Prostate gland (tissue), 2 donors: ENCODE data around the gene CCDC170.

Source experiments
- CTCF ChIP-seq, 4 experiments: fragments of 200-600 bp in 2 of 4; fragments of 450-650 bp in 2 of 4; sonication (generic) in 2 of 4; IDR thresholded peaks; 1 replicate in 3 of 4; 2 replicates in 1 of 4; pipeline ENCODE4 v1.5.1; 2016 to 2019; ENCODE audit warnings: antibody characterized with exemption in 4 of 4, mild to moderate bottlenecking in 2 of 4, moderate library complexity in 2 of 4
- POLR2A ChIP-seq: fragments of 450-650 bp; IDR thresholded peaks from one replicate; pipeline ENCODE4 v1.6.1; 2016; ENCODE audit warnings: antibody characterized with exemption, mild to moderate bottlenecking
- POLR2AphosphoS5 ChIP-seq: sonication (generic); formaldehyde crosslinking; IDR thresholded peaks from one replicate; pipeline ENCODE4 v1.6.1; 2017; ENCODE audit warnings: antibody characterized with exemption

- TF ChIP-seq CTCF (IDR thresholded peaks at IDR 0.05) (no peak), POLR2A (no peak), POLR2AphosphoS5 (no peak)
Observed at GRCh38 chr6:151493804-151494234, at the start of gene CCDC170.
